HL-60/S4 treated with retinoic acid at 250 ng/mL for 4 days and 3 days (cell line): ENCODE results near the gene AKT1.

ENCODE experiments used
- in situ Hi-C: fragments of 300-500 bp; cut with MboI; formaldehyde crosslinking; loops from 2 replicates; pipeline ENCODE4 v1.7.0; 2022; ENCODE audit warnings: low sequenced_read_pairs

Gene AKT1

GRCh38 chr14:104786726-104787675 lies 8.5 kb downstream of the AKT1 start:
- in situ Hi-C loops, result no loop called here

DNA sequence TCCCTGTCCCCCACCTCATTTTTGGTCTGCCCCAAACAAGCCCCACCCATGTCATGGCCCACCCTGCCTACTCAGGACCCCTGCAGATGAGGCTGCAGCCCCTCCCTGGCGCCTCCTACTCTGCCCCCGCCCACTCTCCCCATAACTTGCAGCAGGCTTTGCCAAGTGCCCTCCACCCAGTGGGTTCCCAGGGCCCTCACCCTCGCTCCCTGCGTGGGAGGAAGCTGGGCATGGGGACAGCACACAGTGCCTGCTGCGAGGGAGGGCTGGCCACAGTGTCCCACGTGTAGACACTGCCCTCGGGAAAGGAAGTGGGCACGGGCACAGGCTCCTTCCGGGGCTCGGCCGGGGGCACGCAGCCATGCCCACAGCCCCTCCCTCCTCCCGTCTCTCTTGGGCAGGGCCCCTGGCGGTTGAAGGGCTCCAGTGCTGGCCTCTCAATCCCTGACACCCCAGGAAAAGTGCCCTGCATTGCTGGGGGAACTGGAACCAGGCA lies 9.4 kb downstream of the AKT1 start:
- in situ Hi-C loops, result no loop called here

- in situ Hi-C loops, result no loop called here
Observed at GRCh38 chr14:104785708-104786080, 9.9 kb downstream of the AKT1 start.

- in situ Hi-C loops, result no loop called here
Observed at GRCh38 chr14:104784846-104785707, 10.5 kb downstream of the AKT1 start.

GRCh38 chr14:104784218-104784568 lies 11.4 kb downstream of the AKT1 start:
- in situ Hi-C loops, result no loop called here

GRCh38 chr14:104783484-104784217 lies 11.9 kb downstream of the AKT1 start:
- in situ Hi-C loops, result no loop called here

- in situ Hi-C loops, result no loop called here
Observed at GRCh38 chr14:104782808-104783139, 12.8 kb downstream of the AKT1 start.

GRCh38 chr14:104782086-104782807 lies 13.3 kb downstream of the AKT1 start:
- in situ Hi-C loops, result no loop called here

DNA sequence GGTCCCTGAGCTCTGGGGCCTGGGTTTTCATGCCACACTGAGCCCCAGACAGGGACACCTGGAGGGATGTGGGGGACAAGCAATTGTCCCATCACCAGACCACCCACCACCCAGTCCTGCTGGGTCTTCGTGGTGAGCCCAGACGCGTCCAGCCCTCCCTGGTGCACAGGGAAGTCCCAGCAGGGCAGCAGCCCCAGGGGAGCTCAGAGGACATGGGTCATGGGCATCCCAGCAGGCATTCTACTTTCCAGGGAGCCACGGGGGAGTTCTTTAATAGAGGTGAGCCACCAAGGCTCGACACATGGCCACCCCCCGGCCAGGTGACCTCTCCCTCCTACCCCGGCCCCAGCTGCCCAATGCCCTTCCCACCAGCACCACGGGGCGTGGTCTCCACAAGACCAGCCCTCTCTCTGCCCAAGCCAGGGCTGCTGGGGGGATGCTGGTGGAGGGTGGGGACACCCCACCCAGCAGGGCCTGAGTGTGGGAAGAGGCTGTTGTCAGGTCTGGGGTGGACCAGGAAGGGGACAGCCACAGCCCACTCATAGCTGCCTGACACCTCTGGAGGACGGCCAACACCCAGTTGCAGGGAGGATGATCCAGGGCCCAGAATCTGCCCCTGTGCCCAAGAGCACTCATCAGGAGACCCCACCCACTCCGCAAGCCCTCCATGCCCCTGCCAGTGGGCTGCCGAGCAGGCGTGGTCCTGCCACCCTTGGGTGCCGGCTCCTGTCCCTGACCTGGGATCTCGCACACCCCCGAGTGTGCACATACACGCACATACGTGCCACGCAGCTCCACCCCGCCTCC lies 14.1 kb downstream of the AKT1 start:
- in situ Hi-C loops, result no loop called here

- in situ Hi-C loops, result no loop called here
Observed at GRCh38 chr14:104780513-104781030, 15.0 kb downstream of the AKT1 start.

DNA sequence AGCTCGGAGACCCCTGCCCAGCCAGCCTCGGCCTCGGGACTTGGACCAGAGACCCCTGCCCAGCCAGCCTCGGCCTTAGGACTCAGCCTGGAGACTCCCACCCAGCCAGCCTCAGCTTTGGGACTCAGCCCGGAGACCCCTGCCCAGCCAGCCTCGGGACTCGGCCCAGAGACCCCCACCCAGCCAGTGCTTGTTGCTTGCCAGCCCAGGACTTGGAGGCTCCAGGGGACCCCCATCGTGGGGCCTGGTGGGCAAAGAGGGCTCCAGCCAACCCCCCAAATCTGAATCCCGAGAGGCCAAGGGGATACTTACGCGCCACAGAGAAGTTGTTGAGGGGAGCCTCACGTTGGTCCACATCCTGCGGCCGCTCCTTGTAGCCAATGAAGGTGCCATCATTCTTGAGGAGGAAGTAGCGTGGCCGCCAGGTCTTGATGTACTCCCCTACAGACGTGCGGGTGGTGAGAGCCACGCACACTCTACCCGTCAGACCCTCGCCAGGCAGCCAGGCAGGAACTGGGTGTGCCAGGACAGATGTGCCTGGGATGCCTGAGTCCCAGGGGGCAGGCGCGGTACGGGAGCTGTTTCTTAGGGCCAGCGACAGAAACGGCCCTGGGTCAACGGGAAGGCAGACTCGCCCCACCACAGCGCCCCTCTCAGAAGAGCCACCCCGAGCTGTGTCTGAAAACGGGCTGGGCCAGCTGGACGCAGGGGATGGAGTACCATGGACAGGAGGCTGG lies 15.6 kb downstream of the AKT1 start:
- in situ Hi-C loops, result no loop called here

- in situ Hi-C loops, result no loop called here
Observed at GRCh38 chr14:104778694-104779331, 16.7 kb downstream of the AKT1 start.

DNA sequence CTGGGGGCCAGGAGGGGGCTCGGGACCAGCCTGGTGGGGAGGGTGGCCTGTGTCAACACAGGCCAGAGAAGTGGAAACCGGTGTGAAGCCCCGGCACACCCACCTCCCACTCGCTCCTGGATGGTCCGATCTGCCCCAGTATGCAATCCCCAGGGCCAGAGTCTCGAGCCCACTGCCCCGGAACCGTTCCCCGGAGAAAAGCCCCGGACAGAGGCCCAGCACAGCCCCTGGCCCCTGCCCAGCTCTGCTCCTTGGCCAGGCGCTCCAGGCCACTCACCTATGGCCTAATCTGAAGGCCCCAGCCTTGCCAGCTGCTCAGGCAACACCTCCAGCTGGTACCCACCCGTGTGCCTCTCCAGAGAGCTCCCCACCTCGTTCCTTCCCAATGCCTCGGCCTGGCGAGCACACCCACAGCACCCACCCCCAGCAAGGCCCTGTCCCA lies 17.7 kb downstream of the AKT1 start:
- in situ Hi-C loops, result no loop called here

- in situ Hi-C loops, result no loop called here
Observed at GRCh38 chr14:104776961-104777807, 18.4 kb downstream of the AKT1 start.

GRCh38 chr14:104776481-104776880 lies 19.1 kb downstream of the AKT1 start:
- in situ Hi-C loops, result no loop called here

GRCh38 chr14:104775073-104775489 lies 20.5 kb downstream of the AKT1 start:
- in situ Hi-C loops, result no loop called here

DNA sequence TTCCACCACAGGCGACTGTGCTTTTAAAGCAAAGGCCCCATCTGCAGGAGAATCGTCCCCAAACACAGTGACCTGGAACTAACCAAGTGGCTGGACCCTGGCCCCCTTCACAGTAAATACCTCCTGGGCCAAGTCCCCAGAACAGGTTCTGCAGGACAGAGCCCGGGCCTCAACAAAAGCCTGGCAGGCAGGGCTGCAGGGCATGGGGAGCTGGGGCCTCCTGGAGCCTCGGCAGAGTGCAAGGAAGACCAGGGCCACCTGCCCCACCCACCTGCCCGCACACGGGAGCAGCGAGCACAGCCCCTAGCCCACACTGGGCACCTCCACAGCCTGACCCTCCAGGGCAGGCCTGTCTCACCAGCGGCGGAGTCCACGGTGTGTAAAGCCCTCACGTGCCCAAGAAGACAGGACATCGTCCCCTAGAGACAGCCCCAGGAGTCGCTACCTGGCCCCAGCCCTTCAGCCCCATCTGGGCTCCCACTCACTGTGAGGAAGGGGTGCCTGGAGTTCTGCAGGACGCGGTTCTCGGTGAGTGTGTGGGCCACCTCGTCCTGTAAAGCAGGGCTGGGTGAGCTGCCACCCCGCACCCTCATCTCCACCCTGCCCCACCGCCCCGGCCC lies 21.0 kb downstream of the AKT1 start:
- in situ Hi-C loops, result no loop called here
